HCT116 (cell line): ENCODE results near the gene NSFL1C. TPM values are rescaled to one million over a fixed set of nuclear protein-coding genes. Genes with fewer than 3 reads are reported as not detected.

Source experiments
- ATAC-seq: fragments of 200-7000 bp; cut with Tn5 transposase; 2 replicates; pipeline ENCODE4 v1.9.1; 2020; ENCODE audit warnings: mild to moderate bottlenecking, moderate library complexity
- BruUV-seq: library from RNA; stranded (reverse); fragments of 400-500 nt; replicated peaks from 2 replicates; lab custom pipeline; 2021; lab: Mats Ljungman, UMichigan
- CTCF ChIA-PET: fragments of 300-600 bp; sonication (Branson Sonifier 250); formaldehyde crosslinking; loops from one replicate; lab custom pipeline; 2021; ENCODE audit warnings: antibody characterized with exemption; lab: Charles Lee
- POLR2A ChIA-PET: fragments of 300-600, 350-600 bp; sonication (Branson Sonifier 250); formaldehyde crosslinking; loops from one replicate; lab custom pipeline; 2021; ENCODE audit warnings: antibody characterized with exemption; lab: Charles Lee
- RAD21 ChIA-PET, 2 experiments: fragments of 300-600 bp; sonication (Branson Sonifier 250); formaldehyde crosslinking; loops; one replicate each; lab custom pipeline; 2023; ENCODE audit warnings: low total read pairs in 2 of 2; ENCODE audit not compliant: uncharacterized antibody in 2 of 2, unreplicated experiment in 2 of 2, low non-redundant PET in 1 of 2; lab: Charles Lee
- DNase-seq: peaks from one replicate; pipeline ENCODE4 v3.0.0-alpha.2; 2010; ENCODE audit warnings: low read depth, low spot score
- H2AFZ ChIP-seq: fragments of 200-600 bp; shearing (Covaris generic), sonication (generic); 2 replicates; pipeline ENCODE4 v1.6.1; 2017; ENCODE audit warnings: low read depth, mixed run types, mixed read lengths, antibody characterized with exemption, low read length; ENCODE audit not compliant: poor library complexity, severe bottlenecking
- H3K27ac ChIP-seq: 2 replicates; pipeline ENCODE4 v1.5.1; 2012; ENCODE audit warnings: low read depth, low read length
- H3K27me3 ChIP-seq: fragments of 200-600 bp; sonication (generic); 2 replicates; pipeline ENCODE4 v1.6.1; 2016; ENCODE audit warnings: mixed run types, low read length, mixed read lengths; ENCODE audit not compliant: insufficient read depth
- H3K36me3 ChIP-seq, 2 experiments: fragments of 200-500 bp in 1 of 2; fragments of 200-600 bp in 1 of 2; sonication (Bioruptor generic) in 1 of 2; sonication (generic) in 1 of 2; 2 replicates each; pipeline versions ENCODE4 v1.5.1 to v1.6.1; 2014 to 2016; ENCODE audit warnings: low read length in 2 of 2, inconsistent platforms in 1 of 2, mixed read lengths in 1 of 2, mixed run types in 1 of 2; ENCODE audit not compliant: insufficient read depth in 2 of 2, control insufficient read depth in 1 of 2
- H3K4me1 ChIP-seq, 2 experiments: fragments of 200-600 bp in 1 of 2; sonication (generic) in 1 of 2; 2 replicates each; pipeline versions ENCODE4 v1.5.1 to v1.6.1; 2012 to 2017; ENCODE audit warnings: low read length in 2 of 2, inconsistent platforms in 1 of 2, mild to moderate bottlenecking in 1 of 2, mixed read lengths in 1 of 2, mixed run types in 1 of 2, moderate library complexity in 1 of 2; ENCODE audit not compliant: insufficient read depth in 2 of 2, control insufficient read depth in 1 of 2
- H3K4me2 ChIP-seq: fragments of 200-600 bp; sonication (generic); 2 replicates; pipeline ENCODE4 v1.6.1; 2017; ENCODE audit warnings: mixed run types, low read length, mixed read lengths
- H3K4me3 ChIP-seq, 2 experiments: fragments of 200-600 bp in 1 of 2; sonication (generic) in 1 of 2; replicated peaks in 1 of 2; 2 replicates each; pipeline ENCODE4 v1.5.1; 2011 to 2016; ENCODE audit warnings: low read length in 2 of 2, control low read depth in 1 of 2, low read depth in 1 of 2, mild to moderate bottlenecking in 1 of 2, mixed read lengths in 1 of 2, mixed run types in 1 of 2
- H3K79me2 ChIP-seq: fragments of 200-600 bp; sonication (generic); 2 replicates; pipeline ENCODE4 v1.6.1; 2017; ENCODE audit warnings: mild to moderate bottlenecking, mixed run types, low read length, moderate library complexity, mixed read lengths; ENCODE audit not compliant: insufficient read depth
- H3K9ac ChIP-seq: fragments of 200-600 bp; sonication (generic); 2 replicates; pipeline ENCODE4 v1.6.1; 2016; ENCODE audit warnings: low read length, mixed read lengths
- H3K9me2 ChIP-seq: fragments of 200-600 bp; sonication (generic), shearing (Covaris generic); 2 replicates; pipeline ENCODE4 v1.6.1; 2017; ENCODE audit warnings: mixed run types, mild to moderate bottlenecking, moderate library complexity; ENCODE audit not compliant: insufficient read depth
- H3K9me3 ChIP-seq, 2 experiments: fragments of 200-500 bp in 1 of 2; fragments of 200-600 bp in 1 of 2; sonication (Bioruptor generic) in 1 of 2; sonication (generic) in 1 of 2; 2 replicates each; pipeline ENCODE4 v1.6.1; 2014 to 2017; ENCODE audit warnings: low read length in 2 of 2, mixed read lengths in 2 of 2, inconsistent platforms in 1 of 2, low read depth in 1 of 2, mild to moderate bottlenecking in 1 of 2, mixed run types in 1 of 2, moderate library complexity in 1 of 2; ENCODE audit not compliant: control insufficient read depth in 1 of 2, insufficient read depth in 1 of 2
- H4K20me1 ChIP-seq: fragments of 200-600 bp; sonication (generic), shearing (Covaris generic); 2 replicates; pipeline ENCODE4 v1.6.1; 2017; ENCODE audit warnings: mixed run types, mild to moderate bottlenecking, moderate library complexity; ENCODE audit not compliant: insufficient read depth
- CEBPB ChIP-seq: IDR thresholded peaks from 2 replicates; pipeline ENCODE4 v1.6.1; 2012; ENCODE audit warnings: low read depth
- EGR1 ChIP-seq: IDR thresholded peaks from 2 replicates; pipeline ENCODE4 v1.6.1; 2012; ENCODE audit warnings: low read depth
- ELF1 ChIP-seq: IDR thresholded peaks from 2 replicates; pipeline ENCODE4 v1.6.1; 2012; ENCODE audit warnings: low read depth, borderline replicate concordance
- EZH2 ChIP-seq: fragments of 200-600 bp; sonication (generic); IDR thresholded peaks from 2 replicates; pipeline ENCODE4 v1.6.1; 2017; ENCODE audit warnings: antibody characterized with exemption, mixed run types
- FOSL1 ChIP-seq: IDR thresholded peaks from 2 replicates; pipeline ENCODE4 v1.6.1; 2012; ENCODE audit warnings: low read depth
- JUND ChIP-seq: IDR thresholded peaks from 2 replicates; pipeline ENCODE4 v1.6.1; 2012
- POLR2A ChIP-seq: IDR thresholded peaks from 2 replicates; pipeline ENCODE4 v1.7.0; 2011; ENCODE audit warnings: borderline replicate concordance; ENCODE audit not compliant: insufficient read depth, insufficient read length; ENCODE audit errors: extremely low read depth
- RAD21 ChIP-seq: IDR thresholded peaks from 2 replicates; pipeline ENCODE4 v1.6.1; 2012; ENCODE audit warnings: low read depth, mild to moderate bottlenecking
- REST ChIP-seq: IDR thresholded peaks from 2 replicates; pipeline ENCODE4 v1.6.1; 2012; ENCODE audit warnings: low read depth
- SIN3A ChIP-seq: IDR thresholded peaks from 2 replicates; pipeline ENCODE4 v1.6.1; 2012; ENCODE audit warnings: low read depth
- SP1 ChIP-seq: IDR thresholded peaks from 2 replicates; pipeline ENCODE4 v1.6.1; 2012; ENCODE audit warnings: low read depth
- SRF ChIP-seq: IDR thresholded peaks from 2 replicates; pipeline ENCODE4 v1.6.1; 2012; ENCODE audit warnings: low read depth
- TCF7L2 ChIP-seq: IDR thresholded peaks from 2 replicates; pipeline ENCODE4 v1.7.0; 2011; ENCODE audit warnings: borderline replicate concordance, inconsistent platforms; ENCODE audit not compliant: insufficient read depth, insufficient read length; ENCODE audit errors: extremely low read depth
- YY1 ChIP-seq: IDR thresholded peaks from 2 replicates; pipeline ENCODE4 v1.6.1; 2011; ENCODE audit warnings: low read length, low read depth, moderate library complexity, mild to moderate bottlenecking; ENCODE audit not compliant: insufficient replicate concordance; ENCODE audit errors: extremely low read depth
- ZFX ChIP-seq: fragments of 450-650 bp; IDR thresholded peaks from 2 replicates; pipeline ENCODE4 v1.6.1; 2017
- intact Hi-C: fragments of 100-400 bp; cut with micrococcal nuclease; formaldehyde crosslinking; loops from 2 replicates; pipeline ENCODE4 v1.10.0; 2022
- total RNA-seq: library from RNA; stranded (reverse); gene quantifications from one replicate; pipeline ENCODE4 v1.2.1, GENCODE V29; 2021; ENCODE audit not compliant: unreplicated experiment

Gene NSFL1C
- total RNA-seq, 1 experiment from 2014 or later = 93.4 TPM

GRCh38 chr20:1431158-1431557 is 35.5 kb downstream of the NSFL1C start:
- POLR2A ChIA-PET = no interaction called here
- TF ChIP-seq YY1 (no peak), POLR2A (no peak), REST (no peak), SP1 (no peak), SRF (no peak), ZFX (no peak)
- no peaks in the 10 kb centered on the region for H3K27me3 ChIP-seq
- no peak overlapping the region for H3K9ac ChIP-seq
- RAD21 ChIA-PET = no interaction called here
- no peaks in the 10 kb centered on the region for H3K79me2 ChIP-seq
- intact Hi-C loops = no loop called here
- H3K36me3 ChIP-seq = no peaks in the 10 kb centered on the region
- ATAC-seq (no peak), DNase-seq (no peak)
- H2AFZ ChIP-seq = no peak overlapping the region
- no TSS peak for BruUV-seq
- no peaks in the 10 kb centered on the region for H3K9me2 ChIP-seq
- no peak overlapping the region for H3K27ac ChIP-seq
- no peaks in the 10 kb centered on the region for H3K9me3 ChIP-seq
- CTCF ChIA-PET = no interaction called here
- H3K4me1 ChIP-seq = peaks cover 0 to 8% of the 10 kb centered on the region in 2 experiments; a peak in 2 of 4 replicates
- no peak overlapping the region for H3K4me3 ChIP-seq
- no peak overlapping the region for H3K4me2 ChIP-seq
- no peaks in the 10 kb centered on the region for H4K20me1 ChIP-seq

GRCh38 chr20:1430004-1430451 is 36.6 kb downstream of the NSFL1C start:
- Histone ChIP-seq H3K27me3 (no peaks in the 10 kb centered on the region), H3K4me3 (no peak overlapping the region), H3K9ac (no peak overlapping the region), H3K9me2 (no peaks in the 10 kb centered on the region), H3K27ac (no peak overlapping the region), H3K9me3 (no peaks in the 10 kb centered on the region), H3K36me3 (no peaks in the 10 kb centered on the region), H4K20me1 (no peaks in the 10 kb centered on the region), H3K79me2 (no peaks in the 10 kb centered on the region), H3K4me2 (no peak overlapping the region), H3K4me1 (peaks cover 0 to 8% of the 10 kb centered on the region in 2 experiments; a peak in 2 of 4 replicates), H2AFZ (no peak overlapping the region)
- DNase-seq (no peak), ATAC-seq (no peak)
- ChIA-PET POLR2A (no interaction called here), RAD21 (no interaction called here), CTCF (no interaction called here)
- no TSS peak for BruUV-seq
- intact Hi-C loops = no loop called here
- TF ChIP-seq YY1 (no peak), TCF7L2 (no peak), EGR1 (no peak), JUND (no peak), SIN3A (no peak), RAD21 (no peak), REST (no peak), ELF1 (no peak), FOSL1 (no peak), SRF (no peak), EZH2 (no peak), ZFX (no peak), CEBPB (no peak)
